KOPT-K1 (cell line): ENCODE results near the gene RAD51.
A peak's percentile ranks its signal among the peaks of the same experiment; 100 is the strongest.
"Not testable (repeated sequence)": the region's sequence is repeated elsewhere in the genome, so short reads cannot be mapped to it uniquely, and the experiment has no call there.

Experiments used
- H3K27ac ChIP-seq: fragments of 200-600 bp; sonication (generic); 2 replicates; pipeline ENCODE4 v1.5.1; 2016; ENCODE audit warnings: antibody characterized with exemption, mild to moderate bottlenecking, low read depth, low read length; ENCODE audit not compliant: poor library complexity, severe bottlenecking
- H3K36me3 ChIP-seq: fragments of 200-600 bp; sonication (generic); 2 replicates; pipeline ENCODE4 v1.5.1; 2017; ENCODE audit warnings: antibody characterized with exemption, mild to moderate bottlenecking, low read length, moderate library complexity; ENCODE audit not compliant: insufficient read depth
- H3K9me3 ChIP-seq: fragments of 200-600 bp; sonication (generic); 2 replicates; pipeline ENCODE4 v1.5.1; 2017; ENCODE audit warnings: antibody characterized with exemption, low read length, mild to moderate bottlenecking; ENCODE audit not compliant: insufficient read depth, poor library complexity, severe bottlenecking

Gene RAD51

GRCh38 chr15:40694688-40695468 is at the start of gene RAD51:
RAD51 (plus strand) TSS chr15:40695174; CDS start chr15:40698759, 3,585 bp downstream.
- Histone ChIP-seq H3K9me3 (no peaks in the 10 kb centered on the region), H3K36me3 (peaks cover 28% of the 10 kb centered on the region), H3K27ac (peak within 1 kb of the TSS; percentile 92)

GRCh38 chr15:40647523-40647922 is 47.5 kb upstream of the RAD51 start:
- H3K27ac ChIP-seq: no peak overlapping the region
- no peaks in the 10 kb centered on the region for H3K9me3 ChIP-seq
- H3K36me3 ChIP-seq: peaks cover 92% of the 10 kb centered on the region

GRCh38 chr15:40650479-40650878 is 44.5 kb upstream of the RAD51 start:
- Histone ChIP-seq H3K36me3 (peaks cover 93% of the 10 kb centered on the region), H3K9me3 (no peaks in the 10 kb centered on the region), H3K27ac (no peak overlapping the region)

- H3K27ac ChIP-seq: no peak overlapping the region
- H3K36me3 ChIP-seq: peaks cover 89% of the 10 kb centered on the region
- no peaks in the 10 kb centered on the region for H3K9me3 ChIP-seq
Observed at GRCh38 chr15:40660686-40661085, 34.3 kb upstream of the RAD51 start.

GRCh38 chr15:40664909-40665308 is 30.1 kb upstream of the RAD51 start:
- H3K9me3 ChIP-seq: no peaks in the 10 kb centered on the region
- H3K27ac ChIP-seq: no peak overlapping the region
- H3K36me3 ChIP-seq: peaks cover 63% of the 10 kb centered on the region

- H3K36me3 ChIP-seq, H3K27ac ChIP-seq, H3K9me3 ChIP-seq: not testable (repeated sequence)
Observed at GRCh38 chr15:40676290-40676689, 18.7 kb upstream of the RAD51 start.

GRCh38 chr15:40676906-40677305 is 18.1 kb upstream of the RAD51 start:
- not testable (repeated sequence) for H3K27ac ChIP-seq, H3K9me3 ChIP-seq, H3K36me3 ChIP-seq

GRCh38 chr15:40680151-40680550 is 14.8 kb upstream of the RAD51 start:
- Histone ChIP-seq H3K27ac (no peak overlapping the region), H3K36me3 (no peaks in the 10 kb centered on the region)

GRCh38 chr15:40680959-40681358 is 14.0 kb upstream of the RAD51 start:
- not testable (repeated sequence) for H3K36me3 ChIP-seq, H3K27ac ChIP-seq, H3K9me3 ChIP-seq

More at GRCh38 chr15:40680151-40680550, 14.8 kb upstream of the RAD51 start:
- H3K9me3 ChIP-seq: no peaks in the 10 kb centered on the region

GRCh38 chr15:40684381-40684780 is 10.6 kb upstream of the RAD51 start:
- Histone ChIP-seq H3K9me3 (no peaks in the 10 kb centered on the region), H3K36me3 (no peaks in the 10 kb centered on the region), H3K27ac (no peak overlapping the region)

- Histone ChIP-seq H3K27ac (no peak overlapping the region), H3K36me3 (no peaks in the 10 kb centered on the region), H3K9me3 (no peaks in the 10 kb centered on the region)
Observed at GRCh38 chr15:40685376-40685775, 9.6 kb upstream of the RAD51 start.

- no peak overlapping the region for H3K27ac ChIP-seq
- H3K9me3 ChIP-seq: no peaks in the 10 kb centered on the region
- H3K36me3 ChIP-seq: no peaks in the 10 kb centered on the region; the same call in 1 of the 2 replicates
Observed at GRCh38 chr15:40688932-40689799, 5.8 kb upstream of the RAD51 start.

GRCh38 chr15:40691737-40692136 is 3.2 kb upstream of the RAD51 start:
- Histone ChIP-seq H3K36me3 (no peaks in the 10 kb centered on the region; the same call in 1 of the 2 replicates), H3K9me3 (no peaks in the 10 kb centered on the region), H3K27ac (no peak overlapping the region)

- no peaks in the 10 kb centered on the region for H3K9me3 ChIP-seq
- H3K27ac ChIP-seq: peak overlapping the region; percentile 92
- H3K36me3 ChIP-seq: peaks cover 21% of the 10 kb centered on the region
Observed at GRCh38 chr15:40693904-40694687, 878 bp upstream of the RAD51 start.

GRCh38 chr15:40695469-40695890 is 506 bp downstream of the RAD51 start:
- Histone ChIP-seq H3K36me3 (peaks cover 35% of the 10 kb centered on the region), H3K9me3 (no peaks in the 10 kb centered on the region), H3K27ac (peak overlapping the region; percentile 92)
